ENCODE data around the gene GPR35.

DNA sequence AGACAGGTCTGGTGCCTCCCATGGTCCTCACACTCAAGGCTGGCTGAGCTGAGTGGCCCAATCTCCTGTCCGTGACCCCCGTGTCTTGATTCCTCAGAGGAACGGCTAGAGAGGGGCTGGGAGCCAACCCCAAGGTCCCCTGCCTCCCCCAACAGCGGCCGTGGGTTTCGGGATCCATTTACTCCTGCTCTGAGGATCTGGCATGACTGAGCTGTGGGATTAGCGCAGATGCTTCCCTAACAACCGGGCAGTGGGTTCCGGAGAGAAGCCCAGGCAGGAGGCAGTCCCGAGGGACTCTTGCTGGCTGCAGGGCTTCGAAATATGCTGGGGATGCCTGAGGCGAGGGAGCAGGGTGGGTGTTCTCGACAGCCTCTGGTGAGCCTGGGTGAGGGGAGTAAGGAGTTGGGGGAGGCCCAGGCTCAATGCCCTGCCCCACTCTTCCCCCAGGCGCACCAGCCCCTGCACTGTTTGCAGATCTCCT lies 18.9 kb downstream of the GPR35 start:
- TF ChIP-seq, protein P1, sequence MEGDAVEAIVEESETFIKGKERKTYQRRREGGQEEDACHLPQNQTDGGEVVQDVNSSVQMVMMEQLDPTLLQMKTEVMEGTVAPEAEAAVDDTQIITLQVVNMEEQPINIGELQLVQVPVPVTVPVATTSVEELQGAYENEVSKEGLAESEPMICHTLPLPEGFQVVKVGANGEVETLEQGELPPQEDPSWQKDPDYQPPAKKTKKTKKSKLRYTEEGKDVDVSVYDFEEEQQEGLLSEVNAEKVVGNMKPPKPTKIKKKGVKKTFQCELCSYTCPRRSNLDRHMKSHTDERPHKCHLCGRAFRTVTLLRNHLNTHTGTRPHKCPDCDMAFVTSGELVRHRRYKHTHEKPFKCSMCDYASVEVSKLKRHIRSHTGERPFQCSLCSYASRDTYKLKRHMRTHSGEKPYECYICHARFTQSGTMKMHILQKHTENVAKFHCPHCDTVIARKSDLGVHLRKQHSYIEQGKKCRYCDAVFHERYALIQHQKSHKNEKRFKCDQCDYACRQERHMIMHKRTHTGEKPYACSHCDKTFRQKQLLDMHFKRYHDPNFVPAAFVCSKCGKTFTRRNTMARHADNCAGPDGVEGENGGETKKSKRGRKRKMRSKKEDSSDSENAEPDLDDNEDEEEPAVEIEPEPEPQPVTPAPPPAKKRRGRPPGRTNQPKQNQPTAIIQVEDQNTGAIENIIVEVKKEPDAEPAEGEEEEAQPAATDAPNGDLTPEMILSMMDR (IDR thresholded peaks at IDR 0.05): no peak
- no peak for TF ChIP-seq POLR2A (IDR thresholded peaks at IDR 0.05)

Data from Peyer's patch (tissue), 4 donors.